ENCODE measurements around the gene RFX3. TPM values are rescaled to one million over a fixed set of nuclear protein-coding genes. Genes with fewer than 3 reads are reported as not detected.

RFX3 gene
- total RNA-seq, 1 donor: 3.1 TPM

- DNase-seq (ENCODE audit: low read depth): no peak
- no peak for TF ChIP-seq CTCF (IDR thresholded peaks at IDR 0.05; ENCODE audit: insufficient read depth, low read length)
Measured at GRCh38 chr9:3541206-3541605, 15.4 kb upstream of the RFX3 start.

GRCh38 chr9:3534614-3535404, 9.0 kb upstream of the RFX3 start:
- H3K4me3 ChIP-seq (ENCODE audit: low read depth, low read length): no peak overlapping the region
- no peak for DNase-seq (ENCODE audit: low read depth)
- no peak for TF ChIP-seq CTCF (IDR thresholded peaks at IDR 0.05; ENCODE audit: insufficient read depth, low read length)

More at GRCh38 chr9:3541206-3541605, 15.4 kb upstream of the RFX3 start:
- no peak overlapping the region for H3K4me3 ChIP-seq (ENCODE audit: low read depth, low read length)

GRCh38 chr9:3532158-3532557, 6.4 kb upstream of the RFX3 start:
- no peak for DNase-seq (ENCODE audit: low read depth)
- TF ChIP-seq CTCF (IDR thresholded peaks at IDR 0.05; ENCODE audit: insufficient read depth, low read length): no peak
- H3K4me3 ChIP-seq (ENCODE audit: low read depth, low read length): no peak overlapping the region

GRCh38 chr9:3528451-3528850, 2.6 kb upstream of the RFX3 start:
- DNase-seq (ENCODE audit: low read depth): no peak
- no peak for TF ChIP-seq CTCF (IDR thresholded peaks at IDR 0.05; ENCODE audit: insufficient read depth, low read length)
- H3K4me3 ChIP-seq (ENCODE audit: low read depth, low read length): no peak overlapping the region

- H3K4me3 ChIP-seq (ENCODE audit: low read depth, low read length): peak overlapping the region; percentile 97
- DNase-seq (ENCODE audit: low read depth): peak; percentile 25
- no peak for TF ChIP-seq CTCF (IDR thresholded peaks at IDR 0.05; ENCODE audit: insufficient read depth, low read length)
Measured at GRCh38 chr9:3526997-3527940, 1.5 kb upstream of the RFX3 start.

GRCh38 chr9:3526165-3526996, 580 bp upstream of the RFX3 start:
- no peak for TF ChIP-seq CTCF (IDR thresholded peaks at IDR 0.05; ENCODE audit: insufficient read depth, low read length)
- peak; percentile 83 for DNase-seq (ENCODE audit: low read depth)
- H3K4me3 ChIP-seq (ENCODE audit: low read depth, low read length): peak overlapping the region; percentile 97
